GM12891 (cell line): ENCODE measurements around the gene POP4.

Source experiments
- PAX5 ChIP-seq: IDR thresholded peaks from 2 replicates; pipeline ENCODE4 v1.6.1; 2011; ENCODE audit warnings: low read length, moderate library complexity, mild to moderate bottlenecking; ENCODE audit not compliant: insufficient read depth, severe bottlenecking
- POLR2A ChIP-seq: IDR thresholded peaks from 2 replicates; pipeline ENCODE4 v1.6.1; 2011; ENCODE audit warnings: low read depth, low read length, control low read depth
- POLR2AphosphoS5 ChIP-seq: IDR thresholded peaks from 2 replicates; pipeline ENCODE4 v1.6.1; 2011; ENCODE audit warnings: low read depth, low read length, control low read depth
- TAF1 ChIP-seq: IDR thresholded peaks from 2 replicates; pipeline ENCODE4 v1.6.1; 2011; ENCODE audit warnings: low read depth, low read length, control low read depth

- TF ChIP-seq POLR2A = no peak
- TF ChIP-seq POLR2AphosphoS5 = no peak
- TF ChIP-seq TAF1 = no peak
- no peak for TF ChIP-seq PAX5
Measured at GRCh38 chr19:29563486-29564101, 42.5 kb upstream of the POP4 start.
